ENCODE measurements around the gene SPEG.

SPEG gene

DNA sequence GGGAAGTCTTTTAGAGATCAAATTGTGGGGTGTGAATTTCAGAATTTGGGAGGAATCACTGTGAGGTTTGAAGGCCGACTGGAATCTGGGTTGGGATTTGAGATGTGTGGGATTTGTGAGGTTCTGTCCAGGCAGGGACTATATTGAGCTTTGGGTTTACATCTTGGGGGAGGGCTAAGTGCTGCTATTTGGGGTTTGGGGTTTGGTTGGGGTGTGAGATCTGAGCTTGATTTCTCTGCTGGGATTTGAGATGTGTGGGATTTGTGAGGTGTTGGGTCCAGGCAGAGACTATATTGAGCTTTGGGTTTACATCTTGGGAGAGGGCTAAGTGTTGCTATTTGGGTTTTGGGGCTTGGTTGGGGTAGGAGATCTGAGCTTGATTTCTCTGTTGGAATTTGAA lies 64.9 kb downstream of the SPEG start:
- no peak for DNase-seq

DNA sequence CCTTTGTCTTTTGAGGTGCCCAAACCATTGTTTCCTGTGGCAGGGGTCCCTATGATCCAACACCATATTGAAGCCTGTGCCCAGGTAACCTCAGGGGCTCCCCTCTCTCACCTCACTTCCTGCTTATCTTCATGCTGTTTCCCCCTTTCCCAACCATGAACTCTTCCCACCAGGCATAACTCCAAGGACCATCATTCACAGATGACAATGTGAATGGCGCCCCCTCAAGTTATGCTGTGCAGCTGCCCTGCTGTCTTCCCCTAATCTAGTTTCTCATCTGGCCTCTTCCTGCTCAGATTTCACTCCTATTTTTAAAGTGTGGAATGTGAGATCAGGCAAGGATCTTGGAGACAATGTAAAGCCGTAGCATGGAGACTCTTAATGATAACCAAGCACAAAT lies 65.5 kb downstream of the SPEG start:
- DNase-seq: no peak

DNA sequence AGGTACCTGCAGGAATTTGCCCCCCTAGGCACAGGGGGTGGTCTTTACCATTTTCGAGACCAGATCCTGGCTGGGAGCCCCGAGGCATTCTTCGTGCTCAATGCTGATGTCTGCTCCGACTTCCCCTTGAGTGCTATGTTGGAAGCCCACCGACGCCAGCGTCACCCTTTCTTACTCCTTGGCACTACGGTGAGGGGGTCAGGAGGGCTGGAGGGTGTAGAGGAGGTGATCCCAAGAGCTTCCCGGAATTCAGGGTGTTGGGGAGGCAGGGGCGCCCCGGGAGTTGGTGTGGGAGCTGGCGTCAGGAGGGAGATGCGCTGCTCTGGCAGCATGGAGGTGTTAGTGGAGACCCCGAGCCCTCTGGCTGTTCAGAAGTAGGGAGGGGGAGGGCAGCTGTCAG lies 67.2 kb downstream of the SPEG start:
- no peak for DNase-seq

DNA sequence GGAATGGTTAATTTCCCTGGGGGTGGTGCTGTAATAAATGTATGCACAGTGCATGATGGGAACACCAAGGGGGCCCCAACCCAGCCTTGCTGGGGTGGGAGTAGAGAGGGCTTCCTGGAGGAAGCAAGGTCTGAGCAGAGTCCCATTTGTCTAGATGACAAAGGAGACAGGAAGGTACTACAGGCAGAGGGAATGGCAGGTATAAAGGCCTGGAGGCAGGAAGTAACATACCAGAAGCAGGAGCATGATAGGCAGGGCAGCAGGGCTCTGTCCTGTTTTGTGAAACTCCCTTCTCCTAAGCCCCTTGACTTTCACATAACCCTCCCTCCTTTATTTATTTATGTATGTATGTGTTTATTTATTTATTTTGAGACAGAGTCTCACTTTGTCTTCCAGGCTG lies 68.0 kb downstream of the SPEG start:
- DNase-seq: no peak

DNA sequence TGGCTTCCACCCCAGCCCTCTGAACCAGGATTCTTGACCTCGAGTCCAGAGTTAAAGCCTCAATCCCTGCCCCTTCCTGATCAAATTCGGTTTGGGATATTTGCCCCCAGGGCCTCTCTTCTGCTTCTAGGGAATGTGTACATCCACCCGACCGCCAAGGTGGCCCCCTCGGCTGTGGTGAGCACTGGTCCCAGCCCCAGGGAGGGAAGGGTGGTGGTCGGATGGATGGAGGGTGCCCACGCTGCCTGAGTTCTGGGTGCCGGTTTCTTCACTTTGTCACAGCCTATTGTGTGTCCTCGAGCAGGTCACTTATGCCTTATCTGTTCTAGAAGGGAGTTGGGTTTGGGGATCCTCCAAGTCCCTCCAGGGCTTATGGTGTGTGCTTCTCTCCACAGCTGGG lies 70.9 kb downstream of the SPEG start:
- DNase-seq: no peak

DNA sequence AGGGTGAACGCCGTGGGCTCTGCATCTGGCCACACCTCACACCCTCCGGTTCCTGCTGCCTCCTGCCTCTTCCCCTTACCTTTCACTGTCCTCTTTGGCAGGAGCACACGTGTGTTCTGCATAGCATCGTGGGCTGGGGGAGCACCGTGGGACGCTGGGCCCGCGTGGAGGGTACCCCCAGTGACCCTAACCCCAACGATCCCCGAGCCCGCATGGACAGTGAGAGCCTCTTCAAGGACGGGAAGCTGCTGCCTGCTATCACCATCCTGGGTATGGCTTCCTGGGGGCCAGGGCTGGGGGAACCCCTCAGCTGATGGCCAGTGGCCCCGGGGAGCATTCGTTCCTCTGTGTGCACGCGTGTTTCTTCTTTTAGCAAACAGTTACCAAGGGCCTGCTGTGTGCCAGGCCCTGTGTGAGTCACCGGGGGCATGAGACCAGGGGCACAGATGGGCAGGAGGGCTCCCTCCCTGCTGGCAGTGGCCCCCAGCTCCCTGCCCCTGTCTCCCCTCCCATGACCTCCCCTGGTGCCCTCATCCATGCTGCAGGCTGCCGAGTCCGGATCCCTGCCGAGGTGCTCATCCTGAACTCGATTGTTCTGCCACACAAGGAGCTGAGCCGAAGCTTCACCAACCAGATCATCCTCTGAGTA lies 71.6 kb downstream of the SPEG start:
- no peak for DNase-seq

DNA sequence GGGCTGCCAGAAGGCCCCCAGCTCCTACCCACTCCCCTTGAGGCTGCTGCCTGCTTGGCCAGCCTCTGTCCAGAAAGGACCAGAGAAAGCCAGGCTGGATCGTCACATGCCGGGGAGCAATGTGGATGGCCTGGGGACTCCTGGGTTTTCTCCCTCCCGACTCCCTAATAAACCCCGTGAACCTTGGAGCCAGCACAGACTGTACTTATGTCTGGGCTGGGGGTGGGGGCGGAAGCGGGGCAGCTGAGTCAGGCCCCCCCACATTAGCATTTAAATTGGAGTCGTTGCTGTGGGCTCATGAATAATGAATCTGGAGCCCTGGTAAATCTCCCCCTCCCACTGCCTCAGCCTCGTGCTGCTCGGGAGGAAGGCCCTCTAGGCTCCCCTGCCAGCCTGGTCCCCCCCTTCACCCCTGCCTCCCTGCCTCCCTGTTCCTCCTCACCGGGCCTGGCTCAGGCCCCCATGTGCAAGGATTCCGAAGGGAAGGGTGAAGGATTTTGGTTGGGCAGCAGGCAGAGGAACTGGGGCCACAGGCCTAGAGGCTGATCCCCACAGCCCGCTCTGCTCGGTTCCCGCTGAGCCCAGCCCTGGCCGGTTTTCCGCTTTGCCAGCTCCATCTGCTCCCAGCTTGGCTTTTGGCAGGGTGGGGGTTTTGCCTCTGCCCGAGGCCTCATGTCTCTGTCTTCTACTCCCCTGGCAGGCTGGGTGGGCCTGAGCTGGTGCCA lies 72.3 kb downstream of the SPEG start:
- no peak for DNase-seq

DNA sequence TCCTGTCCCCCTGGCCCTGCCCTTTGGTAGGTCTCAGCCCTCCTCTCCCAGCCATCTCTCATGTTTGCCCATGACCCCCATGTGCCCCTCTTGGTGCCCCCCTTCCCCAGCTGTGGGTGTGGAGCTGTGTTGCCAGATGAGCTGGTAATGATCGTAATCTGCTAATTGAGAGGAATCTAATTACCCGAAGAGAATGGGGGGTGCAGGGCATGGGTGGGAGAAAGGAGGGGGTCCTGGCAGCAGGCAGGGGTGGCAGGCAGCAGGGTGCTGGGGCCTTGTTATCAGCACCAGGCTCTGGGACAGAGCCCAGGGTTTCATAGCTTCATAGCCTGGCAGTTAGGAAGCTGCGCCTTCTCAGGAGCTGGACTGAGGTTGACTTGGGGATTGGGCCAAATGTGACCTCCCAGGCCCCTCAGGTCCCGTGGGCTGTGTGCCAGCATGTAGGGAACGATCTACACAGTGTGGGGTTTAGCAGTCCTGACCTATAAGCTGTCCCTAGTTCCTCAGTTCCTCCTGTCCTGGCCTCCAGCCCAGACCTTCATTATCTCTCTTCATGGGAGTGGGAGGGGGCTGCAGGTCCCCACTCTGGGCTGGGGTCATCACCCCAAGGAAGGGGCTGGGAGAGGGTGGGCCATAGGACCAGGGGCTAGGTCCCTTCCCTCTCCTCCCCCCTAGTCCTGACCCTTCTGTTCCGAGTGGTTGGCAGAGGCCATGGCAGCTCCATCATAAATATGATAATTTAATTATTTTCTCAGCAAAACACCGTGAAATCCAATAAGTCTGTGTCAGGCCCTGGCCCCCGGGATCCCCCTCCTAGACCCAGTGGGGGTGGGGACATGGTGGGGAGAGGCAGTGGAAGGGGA lies 73.2 kb downstream of the SPEG start:
- DNase-seq: no peak

DNA sequence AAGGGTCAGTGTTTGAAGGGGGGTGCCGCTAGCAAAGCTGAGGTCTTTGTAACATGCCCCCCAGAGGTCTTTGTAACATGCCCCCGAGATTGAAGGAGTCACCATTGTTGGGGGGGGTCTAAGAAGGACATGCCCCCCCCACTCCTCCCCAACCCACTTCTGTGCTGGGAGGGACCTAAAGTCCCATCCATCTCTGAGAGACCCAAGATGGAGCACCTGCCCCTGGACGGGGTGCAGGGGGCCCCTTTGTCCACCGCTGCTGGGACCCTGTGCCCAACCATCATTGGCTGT lies 73.7 kb downstream of the SPEG start:
- DNase-seq: no peak

DNA sequence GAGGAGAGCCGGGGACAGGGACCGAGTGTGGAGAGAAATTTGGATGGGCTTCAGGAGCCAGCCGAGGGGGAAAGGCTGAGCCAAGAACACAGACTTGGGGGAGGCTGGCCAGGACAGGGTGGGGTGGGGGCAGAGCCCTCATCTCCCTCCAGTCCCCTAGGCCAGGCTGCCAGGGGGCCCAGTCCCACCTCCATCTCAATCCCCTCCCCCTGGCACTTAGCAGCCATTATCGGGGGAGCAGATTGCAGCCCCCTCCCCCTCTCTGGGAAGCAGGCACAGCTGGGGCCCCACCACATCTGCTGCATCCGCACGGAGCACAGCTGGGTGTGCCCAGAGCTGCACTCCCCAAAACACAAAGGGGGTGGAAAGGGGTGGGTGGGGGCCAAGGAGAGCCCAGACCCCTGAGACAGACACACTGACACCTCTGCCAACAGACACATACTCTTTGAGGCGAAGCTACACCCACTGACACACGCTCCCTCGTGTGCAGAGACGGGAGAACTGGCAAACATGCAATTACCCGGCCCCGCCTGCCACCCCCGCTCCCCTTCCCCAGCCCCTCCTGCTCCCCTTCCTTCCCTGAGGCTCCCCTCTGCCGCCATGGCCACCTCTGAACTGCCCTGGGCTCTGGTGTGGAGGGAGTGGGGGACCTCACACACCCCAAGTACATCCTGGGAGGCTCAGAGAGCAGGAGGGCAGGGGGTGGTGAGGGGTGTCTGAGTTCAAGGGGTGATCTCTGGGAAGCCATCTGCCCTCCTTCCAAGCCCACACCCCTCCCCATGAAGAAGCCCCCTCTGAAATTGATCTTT lies 74.5 kb downstream of the SPEG start:
- DNase-seq: no peak

DNA sequence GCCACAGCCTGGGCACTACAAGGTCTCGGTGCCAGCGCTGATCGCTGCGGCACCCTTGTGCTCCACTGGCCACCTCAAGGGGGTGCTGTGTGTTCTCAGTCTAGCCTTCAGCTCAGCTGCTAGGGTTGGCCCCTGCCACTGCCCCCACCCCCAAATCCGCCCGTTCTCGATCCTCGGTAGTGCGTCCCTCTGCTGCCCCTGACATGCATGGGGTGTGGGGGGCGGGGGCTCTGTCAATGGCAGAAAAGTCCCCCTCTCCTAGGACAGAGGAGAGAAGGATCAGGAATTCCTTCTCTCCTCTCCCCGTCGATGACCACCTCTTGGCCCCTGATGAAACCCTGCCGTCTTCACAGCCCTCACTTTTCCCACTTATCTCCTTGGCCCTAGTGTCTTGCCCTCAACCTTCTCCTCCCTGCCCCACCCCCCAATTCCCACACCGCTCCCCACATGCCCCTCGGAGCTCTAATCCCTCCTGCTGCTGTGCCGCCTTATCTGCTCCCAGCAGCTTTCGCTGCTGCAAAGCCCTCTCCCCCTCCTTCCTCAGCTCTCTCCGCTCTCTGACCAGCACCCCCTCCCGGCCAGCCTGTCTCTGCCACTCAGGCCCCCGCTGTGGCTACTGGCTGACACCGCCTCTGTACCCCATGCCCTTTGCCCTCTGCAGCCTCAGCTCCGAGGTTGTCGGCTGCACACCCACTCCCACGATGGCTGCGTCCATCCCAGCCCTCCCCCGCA lies 75.3 kb downstream of the SPEG start:
- no peak for DNase-seq

DNA sequence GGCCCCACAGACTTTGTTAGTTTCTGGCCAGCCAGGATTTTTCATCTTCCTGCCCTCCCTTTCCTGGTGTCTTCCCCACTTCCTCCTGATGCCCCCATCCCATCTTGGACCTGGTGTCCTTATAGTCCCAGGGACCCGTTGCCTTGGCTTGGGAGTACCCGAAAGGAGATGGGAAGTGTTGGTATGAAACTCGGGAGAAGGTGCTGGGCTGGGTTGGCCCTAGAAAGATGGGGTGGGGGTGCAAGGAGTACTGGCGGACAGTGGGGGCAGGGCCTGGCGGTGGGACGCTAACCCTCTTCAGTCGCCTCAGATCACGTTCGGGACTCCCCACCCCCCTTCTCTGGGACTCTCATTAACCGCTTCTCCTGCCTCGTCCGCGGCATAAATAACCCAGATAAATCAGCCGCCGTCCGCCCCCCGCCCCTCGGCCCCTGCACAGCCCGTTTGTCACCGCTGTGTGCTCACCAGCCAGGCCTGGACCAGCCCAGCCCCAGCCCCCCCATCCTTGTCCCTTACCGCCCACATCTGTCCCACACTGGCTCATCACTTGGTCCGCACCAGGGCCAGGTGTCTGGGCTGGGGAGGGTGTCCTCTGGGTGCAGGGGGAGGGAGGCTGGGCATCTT lies 76.0 kb downstream of the SPEG start:
- DNase-seq: no peak

DNA sequence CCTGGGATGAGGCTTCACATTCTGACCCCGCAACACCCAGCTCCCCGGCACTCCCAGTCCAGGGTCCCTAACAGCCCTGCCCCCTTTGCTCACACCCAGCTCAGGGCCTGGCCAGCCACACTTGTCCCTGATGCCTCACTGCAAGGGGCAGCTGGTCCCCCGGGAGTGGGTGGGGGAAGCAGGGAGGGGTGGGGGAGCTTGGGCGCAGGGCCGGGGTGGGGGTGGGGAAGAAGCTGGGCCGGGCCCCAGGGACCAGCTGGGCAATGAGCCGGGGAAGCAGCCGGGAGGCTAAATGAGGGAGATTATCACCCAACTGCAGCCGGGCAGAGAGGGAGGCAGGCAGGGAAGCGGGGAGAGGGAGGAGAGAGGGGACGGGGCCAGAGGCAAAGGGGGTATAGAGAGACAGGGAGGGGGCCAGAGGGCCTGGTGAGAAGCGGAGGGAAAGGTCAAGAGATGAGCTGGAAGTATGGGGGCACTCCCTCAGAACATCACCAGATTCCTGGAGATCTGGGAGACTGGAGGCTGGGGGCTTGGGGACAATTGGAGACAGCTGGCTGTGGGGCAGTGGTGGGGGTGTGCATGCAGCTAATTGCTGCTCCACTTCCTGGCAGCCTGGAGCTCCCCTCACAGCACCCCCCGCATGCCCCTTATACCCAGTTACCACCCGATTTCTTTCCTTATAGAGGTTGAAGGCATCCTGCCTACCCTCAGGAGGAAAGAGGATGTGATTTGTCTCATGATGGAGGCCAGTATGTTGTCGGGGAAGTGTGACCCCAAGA lies 77.1 kb downstream of the SPEG start:
- DNase-seq: no peak

DNA sequence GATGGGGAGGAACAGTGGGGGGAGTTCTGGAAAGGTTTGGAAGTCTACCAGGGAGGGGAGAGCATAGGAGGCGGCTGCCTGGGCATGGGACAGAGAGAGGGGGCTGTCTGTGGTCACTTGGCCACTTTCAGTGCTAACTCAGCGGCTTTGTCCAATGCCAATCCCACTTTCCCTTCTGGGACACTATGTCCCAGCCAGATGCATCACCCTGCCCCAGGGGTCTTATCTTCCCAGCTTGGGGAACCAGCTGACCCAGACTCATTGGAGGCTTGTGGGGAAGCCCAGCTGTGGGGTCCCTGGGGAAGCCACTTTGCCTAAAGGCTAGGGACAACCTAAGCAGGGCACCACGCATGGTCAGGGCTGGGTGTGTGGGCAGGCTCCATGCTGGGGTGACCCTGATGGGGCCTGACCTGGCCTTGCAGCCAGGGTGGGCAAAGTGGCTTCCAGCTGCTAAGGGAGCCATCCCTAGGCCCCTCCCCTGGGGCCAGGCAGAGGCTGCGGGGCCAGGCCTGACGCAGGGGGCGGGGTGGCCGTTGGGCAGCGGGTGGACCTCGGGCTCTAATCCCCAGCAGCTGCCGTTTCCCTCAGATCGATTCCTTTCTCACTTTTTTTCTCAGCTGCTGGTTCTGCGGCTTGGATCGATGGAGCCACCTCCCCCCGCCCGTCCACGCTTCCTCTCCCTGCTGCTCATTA lies 78.0 kb downstream of the SPEG start:
- no peak for DNase-seq

DNA sequence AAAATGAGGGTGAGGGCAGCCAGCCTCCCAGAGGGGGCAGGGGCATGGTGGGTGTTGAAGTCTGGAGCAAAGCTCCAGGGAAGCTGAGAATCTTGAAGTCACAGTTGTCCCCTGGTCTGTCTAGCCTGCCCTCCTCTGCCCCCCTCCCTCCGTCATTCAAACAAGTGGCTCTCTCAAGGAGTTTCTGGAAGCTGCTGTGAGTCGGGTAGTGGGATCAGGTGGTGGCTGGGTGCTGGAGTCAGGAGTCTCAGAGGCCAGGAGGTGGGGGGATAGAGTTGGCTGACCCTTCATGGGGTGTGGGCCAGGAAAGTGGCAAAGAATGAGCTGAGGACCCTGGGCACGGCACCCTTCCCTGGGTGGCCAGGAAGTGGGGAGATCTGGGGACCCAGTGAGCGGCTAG lies 79.1 kb downstream of the SPEG start:
- DNase-seq: no peak

DNA sequence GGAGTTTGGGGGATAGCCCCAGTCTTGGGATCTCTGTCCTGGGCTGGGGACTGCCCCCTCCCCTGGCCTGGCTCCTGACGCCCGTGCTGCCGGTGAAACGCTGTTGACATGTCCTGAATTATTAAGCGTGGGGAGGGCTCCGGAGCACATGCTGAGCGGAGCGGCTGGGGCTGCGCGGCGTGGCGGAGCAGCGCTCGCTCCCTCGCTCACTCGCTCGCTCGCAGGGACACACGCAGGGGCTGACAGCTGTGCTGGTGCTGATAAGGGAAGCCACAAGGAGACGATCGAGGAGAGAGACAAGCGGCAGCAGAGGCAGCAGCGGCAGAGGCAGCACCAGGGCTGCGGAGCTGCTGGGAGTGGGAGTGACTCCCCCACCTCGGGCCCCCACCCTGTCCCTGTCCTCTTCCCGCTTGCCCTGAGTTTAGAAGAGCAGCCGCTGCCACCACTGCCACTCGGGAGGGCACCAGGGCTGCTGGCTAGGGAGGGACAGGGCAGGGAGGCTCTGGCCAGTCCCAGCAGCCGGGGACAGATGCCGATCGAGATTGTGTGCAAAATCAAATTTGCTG lies 79.6 kb downstream of the SPEG start, which contains the start of gene ASIC4:
ASIC4 (plus strand) TSS at position 287 of the 566 bp plus-strand sequence; CDS start at position 530, 243 bp downstream.
- no peak for DNase-seq

DNA sequence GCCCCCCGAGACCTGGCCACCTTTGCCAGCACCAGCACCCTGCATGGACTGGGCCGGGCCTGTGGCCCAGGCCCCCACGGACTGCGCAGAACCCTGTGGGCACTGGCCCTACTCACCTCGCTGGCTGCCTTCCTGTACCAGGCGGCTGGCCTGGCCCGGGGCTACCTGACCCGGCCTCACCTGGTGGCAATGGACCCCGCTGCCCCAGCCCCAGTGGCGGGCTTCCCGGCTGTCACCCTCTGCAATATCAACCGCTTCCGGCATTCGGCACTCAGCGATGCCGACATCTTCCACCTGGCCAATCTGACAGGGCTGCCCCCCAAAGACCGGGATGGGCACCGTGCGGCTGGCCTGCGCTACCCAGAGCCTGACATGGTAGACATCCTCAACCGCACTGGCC lies 80.2 kb downstream of the SPEG start:
- no peak for DNase-seq

DNA sequence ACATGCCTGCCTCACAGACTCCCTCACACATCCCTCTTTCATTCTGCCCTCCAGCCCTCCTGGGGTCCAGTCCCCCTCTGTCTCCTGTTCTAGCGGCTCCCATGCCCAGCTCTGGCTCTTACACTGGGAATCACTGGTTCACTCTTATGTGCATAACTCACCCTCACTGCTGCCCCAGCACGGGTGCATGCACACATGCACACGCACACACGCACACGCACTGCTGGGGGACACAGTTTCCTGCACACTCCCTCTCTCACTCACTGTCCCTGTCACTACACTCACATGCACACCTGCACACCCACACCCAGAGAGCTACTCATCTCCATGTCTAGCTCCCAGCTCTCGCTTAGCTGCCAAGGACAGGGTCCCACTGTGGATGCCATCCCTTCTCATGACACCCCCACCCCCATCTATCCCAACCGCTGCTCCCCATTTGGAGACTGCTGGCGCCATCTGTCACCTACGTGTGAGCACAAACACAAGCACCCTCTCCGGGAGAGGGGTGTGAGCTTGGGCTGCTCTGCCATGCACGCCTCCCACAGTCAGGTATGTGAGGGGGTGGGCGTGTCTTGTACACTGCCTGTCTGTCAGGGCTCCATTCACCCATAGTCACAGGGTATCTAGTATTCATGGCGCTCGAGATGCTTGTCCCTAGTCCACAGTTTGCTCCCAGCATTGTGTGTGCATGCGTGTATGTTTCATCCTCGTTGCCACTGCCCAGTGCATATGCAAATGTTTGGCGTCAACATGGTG lies 81.4 kb downstream of the SPEG start:
- DNase-seq: no peak

DNA sequence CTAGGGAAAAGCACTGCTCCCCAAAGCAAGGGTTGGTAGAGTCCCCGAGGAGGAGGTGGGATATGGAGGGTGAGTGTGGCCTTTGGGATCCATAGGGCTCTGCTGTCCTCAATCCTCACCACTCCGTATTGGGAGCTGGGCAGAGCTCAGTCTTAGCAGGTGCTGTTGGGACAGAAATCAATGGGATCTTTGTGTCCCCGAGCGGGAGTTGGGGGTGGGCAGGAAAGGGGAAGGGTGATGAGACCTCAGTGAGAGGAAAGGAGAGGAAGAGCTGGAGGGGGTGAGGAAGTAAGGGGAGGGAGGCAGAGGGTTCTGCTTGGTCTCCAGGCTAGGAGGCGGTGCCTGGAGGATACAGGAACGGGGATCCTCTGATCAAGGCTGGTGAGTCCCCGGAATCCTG lies 82.2 kb downstream of the SPEG start:
- DNase-seq: no peak
